A673 (cell line): ENCODE data around the gene KLHL30. TPM values are rescaled to one million over a fixed set of nuclear protein-coding genes. Genes with fewer than 3 reads are reported as not detected.

Experiments
- BruUV-seq: library from RNA; stranded (reverse); fragments of 400-500 nt; replicated peaks from 2 replicates; lab custom pipeline; 2021; lab: Mats Ljungman, UMichigan
- CTCF ChIA-PET: fragments of 300-600 bp; sonication (Branson Sonifier 250); formaldehyde crosslinking; loops from one replicate; lab custom pipeline; 2022; ENCODE audit warnings: antibody characterized with exemption; lab: Charles Lee
- POLR2A ChIA-PET: fragments of 300-600 bp; sonication (Branson Sonifier 250); formaldehyde crosslinking; loops from one replicate; lab custom pipeline; 2022; ENCODE audit warnings: antibody characterized with exemption; ENCODE audit not compliant: low non-redundant PET; lab: Charles Lee
- DNase-seq: peaks from one replicate; pipeline ENCODE4 v3.0.0-alpha.2; 2015; ENCODE audit warnings: low spot score
- H3K27ac ChIP-seq: fragments of 200-600 bp; sonication (generic); 2 replicates; pipeline ENCODE4 v1.5.1; 2016; ENCODE audit warnings: mixed run types, low read depth, mild to moderate bottlenecking, mixed read lengths, antibody characterized with exemption, low read length; ENCODE audit not compliant: poor library complexity, severe bottlenecking
- H3K27me3 ChIP-seq: fragments of 200-600 bp; sonication (generic); replicated peaks from 2 replicates; pipeline ENCODE4 v1.6.1; 2017; ENCODE audit warnings: mixed run types, low read depth, mild to moderate bottlenecking, mixed read lengths, antibody characterized with exemption, low read length; ENCODE audit not compliant: insufficient read depth, poor library complexity
- H3K36me3 ChIP-seq: fragments of 200-600 bp; sonication (generic); 2 replicates; pipeline ENCODE4 v1.6.1; 2016; ENCODE audit warnings: mixed run types, mild to moderate bottlenecking, mixed read lengths, antibody characterized with exemption, low read length; ENCODE audit not compliant: insufficient read depth, poor library complexity, severe bottlenecking
- H3K4me1 ChIP-seq: fragments of 200-600 bp; sonication (generic); 2 replicates; pipeline ENCODE4 v1.6.1; 2017; ENCODE audit warnings: mixed run types, mild to moderate bottlenecking, mixed read lengths, antibody characterized with exemption, low read length; ENCODE audit not compliant: insufficient read depth, poor library complexity, severe bottlenecking
- H3K4me3 ChIP-seq: fragments of 200-600 bp; sonication (generic); 2 replicates; pipeline ENCODE4 v1.5.1; 2016; ENCODE audit warnings: low read depth, mixed run types, mild to moderate bottlenecking, mixed read lengths, low read length; ENCODE audit not compliant: poor library complexity, severe bottlenecking
- H3K9me3 ChIP-seq: fragments of 200-600 bp; sonication (generic); 2 replicates; pipeline ENCODE4 v1.6.1; 2016; ENCODE audit warnings: mixed run types, low read depth, mild to moderate bottlenecking, mixed read lengths, antibody characterized with exemption, low read length; ENCODE audit not compliant: poor library complexity, severe bottlenecking
- EZH2 ChIP-seq: fragments of 200-600 bp; sonication (generic); IDR thresholded peaks from 2 replicates; pipeline ENCODE4 v1.6.1; 2017; ENCODE audit warnings: borderline replicate concordance, low read depth, mild to moderate bottlenecking, mixed read lengths, antibody characterized with exemption, low read length; ENCODE audit not compliant: poor library complexity, severe bottlenecking
- intact Hi-C: fragments of 100-400 bp; cut with micrococcal nuclease; formaldehyde crosslinking; loops from one replicate; pipeline ENCODE4 v1.10.0; 2022; ENCODE audit not compliant: unreplicated experiment
- total RNA-seq: library from RNA; stranded (reverse); gene quantifications from 2 replicates; pipeline ENCODE4 v1.2.3, GENCODE V29; 2021
- TF ChIP-seq, protein P1 (sequence below): fragments of 300-800, 200-600 bp; sonication (generic); conservative IDR thresholded peaks from 2 replicates; pipeline ENCODE4 v1.5.1; 2017; ENCODE audit warnings: low read depth, mild to moderate bottlenecking, antibody characterized with exemption, low read length, moderate library complexity, mixed read lengths

KLHL30 gene
- total RNA-seq, 1 experiment from 2014 or later: not detected

DNA sequence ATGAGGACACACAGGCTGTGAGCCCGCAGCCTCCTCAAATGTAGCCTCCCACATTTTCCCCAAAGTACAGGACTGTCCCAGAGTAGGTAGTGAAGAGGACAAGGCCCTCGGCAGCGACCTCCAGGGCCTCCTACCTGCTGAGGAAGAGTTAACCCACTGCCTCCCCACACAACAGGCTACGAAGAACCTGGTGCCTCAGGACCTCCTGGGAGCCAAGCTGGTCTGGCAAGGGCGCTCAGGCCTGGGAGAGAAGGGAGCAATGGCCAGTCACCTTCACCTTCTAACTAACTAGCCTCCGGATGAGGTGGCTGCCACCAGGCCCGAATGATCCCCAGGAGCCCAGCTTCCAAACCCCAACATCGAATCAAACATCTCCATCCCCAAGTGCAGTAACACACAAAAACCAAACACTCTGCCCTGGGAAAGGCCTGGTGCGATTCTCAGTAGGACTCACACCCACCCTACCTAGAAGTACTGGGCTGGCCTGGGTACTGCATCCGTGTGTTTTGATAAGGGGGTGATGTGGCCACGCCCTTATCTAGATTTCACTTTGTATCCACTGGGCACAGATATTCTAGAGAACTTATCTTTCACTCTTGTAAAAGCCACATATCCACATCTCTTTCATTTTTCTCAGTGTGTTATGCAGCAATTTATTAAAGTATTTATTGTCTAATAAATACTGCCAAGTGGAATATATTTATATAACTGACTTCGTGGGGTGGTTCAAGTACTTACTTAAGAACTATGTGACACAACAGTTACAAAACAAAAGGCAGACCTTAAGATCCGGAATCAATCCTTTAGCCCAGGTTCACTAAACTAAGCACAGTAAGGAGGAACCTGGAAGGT is 30.0 kb downstream of the KLHL30 start:
- DNase-seq: no peak
- Histone ChIP-seq H3K36me3 (peaks cover 24% of the 10 kb centered on the region), H3K4me3 (no peak overlapping the region), H3K27ac (peak overlapping the region; percentile 91), H3K27me3 (peaks cover 2% of the 10 kb centered on the region), H3K4me1 (peaks cover 16% of the 10 kb centered on the region), H3K9me3 (no peaks in the 10 kb centered on the region)
- POLR2A ChIA-PET: no interaction called here
- TF ChIP-seq, protein P1, sequence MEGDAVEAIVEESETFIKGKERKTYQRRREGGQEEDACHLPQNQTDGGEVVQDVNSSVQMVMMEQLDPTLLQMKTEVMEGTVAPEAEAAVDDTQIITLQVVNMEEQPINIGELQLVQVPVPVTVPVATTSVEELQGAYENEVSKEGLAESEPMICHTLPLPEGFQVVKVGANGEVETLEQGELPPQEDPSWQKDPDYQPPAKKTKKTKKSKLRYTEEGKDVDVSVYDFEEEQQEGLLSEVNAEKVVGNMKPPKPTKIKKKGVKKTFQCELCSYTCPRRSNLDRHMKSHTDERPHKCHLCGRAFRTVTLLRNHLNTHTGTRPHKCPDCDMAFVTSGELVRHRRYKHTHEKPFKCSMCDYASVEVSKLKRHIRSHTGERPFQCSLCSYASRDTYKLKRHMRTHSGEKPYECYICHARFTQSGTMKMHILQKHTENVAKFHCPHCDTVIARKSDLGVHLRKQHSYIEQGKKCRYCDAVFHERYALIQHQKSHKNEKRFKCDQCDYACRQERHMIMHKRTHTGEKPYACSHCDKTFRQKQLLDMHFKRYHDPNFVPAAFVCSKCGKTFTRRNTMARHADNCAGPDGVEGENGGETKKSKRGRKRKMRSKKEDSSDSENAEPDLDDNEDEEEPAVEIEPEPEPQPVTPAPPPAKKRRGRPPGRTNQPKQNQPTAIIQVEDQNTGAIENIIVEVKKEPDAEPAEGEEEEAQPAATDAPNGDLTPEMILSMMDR: no peak
- no peak for TF ChIP-seq EZH2
- CTCF ChIA-PET: no interaction called here
- intact Hi-C loops: no loop called here
- BruUV-seq: no TSS peak

DNA sequence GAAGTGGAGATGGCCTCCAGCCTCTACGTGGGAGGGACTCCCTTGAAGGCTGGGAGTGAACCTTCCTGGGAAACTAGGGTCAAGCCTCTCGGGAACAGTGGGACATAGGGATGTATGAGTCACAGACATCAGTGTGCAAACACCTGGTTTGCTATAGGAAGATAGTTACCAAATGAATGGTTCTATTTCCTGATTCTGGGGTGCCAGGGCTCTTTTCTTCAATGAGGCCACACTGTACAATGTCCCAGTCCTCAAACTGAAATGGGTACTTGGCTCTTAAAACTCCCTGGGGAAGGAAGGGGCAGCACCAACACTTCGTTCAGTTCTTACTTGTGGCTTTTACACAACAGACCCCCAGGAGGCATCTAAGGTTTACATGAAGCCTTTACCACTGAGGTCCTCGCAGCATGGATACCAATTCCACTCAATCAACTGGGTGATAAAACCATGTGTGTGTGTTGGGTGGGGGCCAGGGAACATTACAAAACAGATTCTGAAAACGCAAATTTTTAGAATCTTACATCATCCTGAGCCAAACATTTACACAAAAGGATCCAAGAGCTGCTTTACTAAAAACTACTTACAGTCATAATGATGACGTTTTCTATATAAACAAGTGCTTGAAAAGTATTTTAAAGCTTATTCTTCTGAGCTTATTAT is 30.7 kb downstream of the KLHL30 start:
- no peak for TF ChIP-seq EZH2
- TF ChIP-seq, protein P1: no peak
- intact Hi-C loops: no loop called here
- Histone ChIP-seq H3K36me3 (peaks cover 26% of the 10 kb centered on the region), H3K4me1 (peaks cover 16% of the 10 kb centered on the region), H3K9me3 (no peaks in the 10 kb centered on the region), H3K27me3 (no peaks in the 10 kb centered on the region), H3K4me3 (no peak overlapping the region), H3K27ac (peak overlapping the region; percentile 91)
- BruUV-seq: no TSS peak
- ChIA-PET CTCF (no interaction called here), POLR2A (interaction anchor here (0.6 kb wide), 1 partner anchor 17 kb away, joined by 3 read pairs; no protein-coding TSS in a partner anchor)
- DNase-seq: peak; percentile 50

DNA sequence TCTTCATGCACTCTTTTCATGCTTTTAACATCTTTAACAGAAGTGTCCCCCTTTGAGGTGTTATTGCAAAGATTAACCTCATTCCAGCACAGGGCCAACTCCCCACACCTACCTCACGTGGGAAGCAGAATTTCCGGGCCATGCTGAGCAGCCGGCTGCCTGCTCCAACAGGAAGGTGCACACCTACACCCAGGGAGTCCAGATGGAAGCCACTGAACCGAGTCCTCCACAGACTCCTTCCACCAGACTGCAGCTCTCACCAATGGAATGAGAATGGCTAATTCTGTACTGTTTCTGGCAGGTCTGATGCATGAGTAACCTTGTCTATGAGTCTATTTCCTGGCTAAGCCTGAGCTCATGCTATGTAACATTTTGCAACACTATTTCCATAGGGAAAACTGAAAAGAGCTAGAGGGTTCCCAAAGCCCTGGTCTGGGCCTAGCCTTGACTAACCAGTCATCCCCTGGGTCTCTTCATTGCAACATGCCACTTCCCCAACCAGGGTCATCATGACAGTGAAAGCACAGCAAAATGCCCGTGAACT is 31.3 kb downstream of the KLHL30 start:
- TF ChIP-seq EZH2: no peak
- TF ChIP-seq, protein P1: no peak
- ChIA-PET CTCF (no interaction called here), POLR2A (interaction anchor here (0.6 kb wide), 1 partner anchor 18 kb away, joined by 3 read pairs; no protein-coding TSS in a partner anchor)
- Histone ChIP-seq H3K9me3 (no peaks in the 10 kb centered on the region), H3K27ac (peak overlapping the region; percentile 91), H3K27me3 (no peaks in the 10 kb centered on the region), H3K36me3 (peaks cover 32% of the 10 kb centered on the region), H3K4me1 (peaks cover 16% of the 10 kb centered on the region), H3K4me3 (no peak overlapping the region)
- intact Hi-C loops: no loop called here
- BruUV-seq: no TSS peak
- DNase-seq: no peak
